Mucosa of descending colon (tissue), 3 donors: ENCODE data around the gene SCCPDH. TPM values are rescaled to one million over a fixed set of nuclear protein-coding genes. Genes with fewer than 3 reads are reported as not detected.
A peak's percentile ranks its signal among the peaks of the same experiment; 100 is the strongest.

Experiments used
- ATAC-seq: fragments of 200-7000 bp; cut with Tn5 transposase; one replicate; pipeline ENCODE4 v1.9.1; 2020; ENCODE audit warnings: mild to moderate bottlenecking, moderate library complexity
- DNase-seq, 3 donors: peaks; one replicate each; pipeline ENCODE4 v3.0.0-alpha.2; 2020
- H3K36me3 ChIP-seq: fragments of 200-600 bp; one replicate; pipeline ENCODE4 v1.8.0; 2021; ENCODE audit warnings: low read depth, mild to moderate bottlenecking
- H3K4me1 ChIP-seq: fragments of 200-600 bp; one replicate; pipeline ENCODE4 v1.8.0; 2021; ENCODE audit warnings: low read depth, mild to moderate bottlenecking
- H3K4me3 ChIP-seq: fragments of 200-600 bp; one replicate; pipeline ENCODE4 v1.8.0; 2021; ENCODE audit warnings: mild to moderate bottlenecking
- H3K9me3 ChIP-seq: fragments of 200-600 bp; one replicate; pipeline ENCODE4 v1.8.0; 2021; ENCODE audit warnings: mild to moderate bottlenecking
- intact Hi-C, 2 donors: fragments of 100-400 bp; cut with DNase I in 1 of 2; cut with micrococcal nuclease in 1 of 2; formaldehyde crosslinking; loops; one replicate each; pipeline versions ENCODE4 v1.11.0 to v1.11.1; 2022; cut with DNase I, micrococcal nuclease
- total RNA-seq, 3 donors: library from RNA; stranded (reverse); fragmentation: NEBNext Ultra II Directional in 2 of 3; extraction: Animal tissue kit (Norgen Biotek cat#: 25700) in 2 of 3; gene quantifications; one replicate each; pipeline versions ENCODE4 v1.2.1 to v1.2.4, GENCODE V29; 2021 to 2023
- TF ChIP-seq, protein P1 (sequence below): fragments of 200-600 bp; IDR thresholded peaks from one replicate; pipeline ENCODE4 v1.8.0; 2022; ENCODE audit warnings: antibody characterized with exemption, mild to moderate bottlenecking
- donor health status: DM: no; HTN: no; CAD: no; lungs with moderate emphysema.
- donor health status: DM: no; HTN: no; CAD: no.
- donor health status: DM: no; HTN: yes; CAD: no.

SCCPDH gene
- total RNA-seq, 3 donors from 2014 or later, result 15.5 to 31.5 (median 27.5) TPM

DNA sequence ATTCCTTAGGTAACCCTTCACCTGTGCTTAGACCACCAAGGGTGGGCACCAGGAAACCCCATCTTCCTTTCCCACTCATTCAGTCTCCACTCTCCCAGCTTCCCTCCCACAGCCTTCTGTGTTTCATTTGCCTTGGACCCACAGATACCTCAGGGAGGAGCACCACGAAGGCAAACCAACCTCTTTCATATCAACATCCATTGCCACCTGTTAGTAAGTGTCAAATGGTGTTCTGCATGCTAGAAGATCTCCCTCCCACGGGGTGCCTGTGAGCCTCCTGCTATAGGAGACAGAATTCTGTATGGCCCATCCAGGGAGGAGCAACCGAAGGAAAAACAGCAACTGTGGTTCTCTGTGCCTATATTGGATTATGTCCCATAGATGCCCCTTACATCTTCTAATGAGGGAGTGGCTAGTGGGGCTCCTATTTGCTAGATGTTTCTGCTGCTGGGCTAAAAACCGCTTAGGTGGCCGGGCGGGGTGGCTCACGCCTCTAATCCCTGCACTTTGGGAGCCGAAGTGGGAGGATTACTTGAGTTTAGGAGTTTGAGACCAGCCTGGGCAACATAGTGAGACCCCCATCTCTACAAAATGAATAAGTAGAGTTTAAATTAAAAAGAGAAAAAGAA is 25.6 kb upstream of the SCCPDH start:
- H3K4me3 ChIP-seq, result no peak overlapping the region
- TF ChIP-seq, protein P1, sequence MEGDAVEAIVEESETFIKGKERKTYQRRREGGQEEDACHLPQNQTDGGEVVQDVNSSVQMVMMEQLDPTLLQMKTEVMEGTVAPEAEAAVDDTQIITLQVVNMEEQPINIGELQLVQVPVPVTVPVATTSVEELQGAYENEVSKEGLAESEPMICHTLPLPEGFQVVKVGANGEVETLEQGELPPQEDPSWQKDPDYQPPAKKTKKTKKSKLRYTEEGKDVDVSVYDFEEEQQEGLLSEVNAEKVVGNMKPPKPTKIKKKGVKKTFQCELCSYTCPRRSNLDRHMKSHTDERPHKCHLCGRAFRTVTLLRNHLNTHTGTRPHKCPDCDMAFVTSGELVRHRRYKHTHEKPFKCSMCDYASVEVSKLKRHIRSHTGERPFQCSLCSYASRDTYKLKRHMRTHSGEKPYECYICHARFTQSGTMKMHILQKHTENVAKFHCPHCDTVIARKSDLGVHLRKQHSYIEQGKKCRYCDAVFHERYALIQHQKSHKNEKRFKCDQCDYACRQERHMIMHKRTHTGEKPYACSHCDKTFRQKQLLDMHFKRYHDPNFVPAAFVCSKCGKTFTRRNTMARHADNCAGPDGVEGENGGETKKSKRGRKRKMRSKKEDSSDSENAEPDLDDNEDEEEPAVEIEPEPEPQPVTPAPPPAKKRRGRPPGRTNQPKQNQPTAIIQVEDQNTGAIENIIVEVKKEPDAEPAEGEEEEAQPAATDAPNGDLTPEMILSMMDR, result no peak
- peaks cover 17% of the 10 kb centered on the region for H3K4me1 ChIP-seq
- H3K9me3 ChIP-seq, result no peaks in the 10 kb centered on the region
- ATAC-seq (no peak), DNase-seq (no peak)
- H3K36me3 ChIP-seq, result no peaks in the 10 kb centered on the region
- intact Hi-C loops, result loop anchor here in 1 of 2 donors (5.0 kb wide), 1 partner anchor 131 kb away; the partner anchor contains the start of genes CNST and TFB2M

DNA sequence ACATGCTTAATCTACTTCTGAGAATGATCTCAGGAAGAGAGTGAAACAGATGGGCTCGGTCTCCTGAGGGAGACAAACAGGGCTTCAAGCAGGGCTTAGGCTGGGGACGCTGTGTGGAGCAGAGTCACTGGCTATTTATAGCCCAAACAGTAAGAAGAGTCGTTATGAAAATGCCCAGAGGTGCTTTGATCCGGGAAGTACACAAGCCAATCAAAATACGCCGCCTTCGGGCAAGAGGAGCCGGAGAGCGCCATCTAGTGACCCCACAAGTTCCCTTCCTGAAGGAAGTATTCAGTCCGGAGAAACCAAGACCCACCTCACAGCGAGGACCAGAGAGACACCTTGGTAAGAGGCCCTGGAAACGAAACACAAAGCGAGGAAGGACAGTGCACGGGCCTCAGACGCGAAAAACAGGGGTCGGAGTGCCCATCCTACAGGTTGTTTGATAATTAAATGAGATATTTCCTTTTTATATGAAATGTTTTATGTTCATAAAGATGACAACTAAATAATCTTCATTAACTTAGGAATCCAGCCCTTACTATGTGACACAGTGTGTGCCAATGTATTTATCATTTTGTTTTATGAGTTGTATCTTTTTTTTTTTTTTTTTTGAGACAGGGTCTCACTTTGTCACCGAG is 25.0 kb upstream of the SCCPDH start:
- ATAC-seq, result peak; percentile 83
- intact Hi-C loops, result loop anchor here in 1 of 2 donors (5.0 kb wide), 1 partner anchor 132 kb away; the partner anchor contains the start of genes CNST and TFB2M
- H3K36me3 ChIP-seq, result no peaks in the 10 kb centered on the region
- TF ChIP-seq, protein P1, result peak; percentile 76
- H3K4me3 ChIP-seq, result no peak overlapping the region
- peak; percentile 86 to 92 (median 87) for DNase-seq
- H3K4me1 ChIP-seq, result peaks cover 18% of the 10 kb centered on the region
- H3K9me3 ChIP-seq, result no peaks in the 10 kb centered on the region

DNA sequence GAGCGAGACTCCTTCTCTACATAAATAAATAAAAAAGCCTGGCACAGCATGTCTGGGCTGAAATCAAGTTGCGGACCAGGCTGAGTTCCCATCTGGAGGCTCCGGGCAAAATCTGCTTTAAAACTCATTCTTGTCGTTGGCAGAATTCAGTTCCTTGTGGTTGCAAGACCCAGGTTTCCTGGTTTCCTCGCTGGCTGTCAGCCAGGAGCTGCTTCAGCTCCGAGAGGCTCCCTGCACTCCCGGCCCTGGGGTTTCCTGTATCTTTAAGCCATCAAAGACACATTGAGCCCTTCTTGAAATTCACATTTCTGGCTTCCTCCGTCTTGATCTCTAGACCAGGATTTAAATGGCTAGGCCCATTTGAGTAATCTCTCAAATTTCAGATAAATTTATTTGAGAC is 20.6 kb upstream of the SCCPDH start:
- DNase-seq (peak; percentile 69 to 82 (median 80)), ATAC-seq (peak; percentile 66)
- intact Hi-C loops, result no loop called here
- peaks cover 12% of the 10 kb centered on the region for H3K4me1 ChIP-seq
- H3K9me3 ChIP-seq, result no peaks in the 10 kb centered on the region
- H3K36me3 ChIP-seq, result no peaks in the 10 kb centered on the region
- TF ChIP-seq, protein P1, result no peak
- no peak overlapping the region for H3K4me3 ChIP-seq

DNA sequence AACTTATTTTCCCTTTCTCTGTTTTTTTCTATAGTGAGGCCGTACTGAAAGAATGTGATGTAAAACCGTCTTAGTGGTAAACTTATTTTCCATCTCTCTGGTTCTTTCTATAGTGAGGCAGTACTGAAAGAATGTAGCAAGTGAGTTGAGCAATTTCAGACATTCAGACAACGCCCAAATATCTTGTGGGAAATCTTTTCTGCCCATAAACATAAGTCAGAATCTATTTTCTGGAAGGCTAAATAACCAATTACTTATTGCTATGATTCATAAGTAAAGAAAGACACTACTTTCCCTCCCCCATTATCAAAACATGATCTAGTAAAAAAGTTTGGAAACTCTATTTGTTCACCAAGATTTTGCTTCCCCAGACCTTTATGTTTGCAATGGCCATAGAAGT is 18.8 kb upstream of the SCCPDH start:
- H3K9me3 ChIP-seq, result no peaks in the 10 kb centered on the region
- intact Hi-C loops, result no loop called here
- no peaks in the 10 kb centered on the region for H3K36me3 ChIP-seq
- H3K4me1 ChIP-seq, result peaks cover 8% of the 10 kb centered on the region
- DNase-seq (no peak), ATAC-seq (no peak)
- TF ChIP-seq, protein P1, result no peak
- no peak overlapping the region for H3K4me3 ChIP-seq

DNA sequence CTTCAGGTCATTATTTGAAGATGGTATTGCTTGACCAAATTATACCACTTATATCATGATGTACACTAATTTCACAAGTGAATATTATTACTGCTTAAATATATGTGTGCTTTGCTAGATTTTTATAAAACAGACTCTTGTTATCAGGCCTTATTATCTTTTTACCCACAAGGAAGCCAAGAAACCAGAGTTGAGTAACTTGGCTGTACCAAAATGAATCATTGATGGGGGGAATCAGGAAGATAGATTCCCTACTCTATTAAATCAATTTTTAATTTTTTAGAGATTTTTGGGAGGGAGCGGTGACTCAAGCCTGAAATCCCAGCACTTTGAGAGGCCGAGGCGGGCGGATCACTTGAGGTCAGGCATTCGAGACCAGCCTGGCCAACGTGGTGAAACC is 16.0 kb upstream of the SCCPDH start:
- ATAC-seq, result no peak
- no peaks in the 10 kb centered on the region for H3K36me3 ChIP-seq

More for the DNA sequence above, 16.0 kb upstream of the SCCPDH start:
- no peak for DNase-seq
- H3K4me3 ChIP-seq, result no peak overlapping the region
- TF ChIP-seq, protein P1, result no peak
- H3K4me1 ChIP-seq, result peaks cover 10% of the 10 kb centered on the region
- intact Hi-C loops, result no loop called here
- H3K9me3 ChIP-seq, result no peaks in the 10 kb centered on the region
